IMR-90 (cell line): Measurements from ENCODE around the gene ZSCAN10. TPM values are rescaled to one million over a fixed set of nuclear protein-coding genes. Genes with fewer than 3 reads are reported as not detected.

Source experiments
- ATAC-seq: fragments of 200-7000 bp; cut with Tn5 transposase; 2 replicates; pipeline ENCODE4 v1.9.1; 2020; ENCODE audit warnings: low read depth, mild to moderate bottlenecking, moderate library complexity
- BruUV-seq: library from RNA; stranded (reverse); fragments of 400-500 nt; replicated peaks from 2 replicates; lab custom pipeline; 2021; lab: Mats Ljungman, UMichigan
- CTCF ChIA-PET: fragments of 300-600 bp; formaldehyde crosslinking; extraction: SDS; loops from one replicate; lab custom pipeline; 2021; ENCODE audit warnings: antibody characterized with exemption; lab: Yijun Ruan, JAX
- POLR2A ChIA-PET: fragments of 300-600 bp; sonication (Branson Sonifier 250); formaldehyde crosslinking; loops from one replicate; lab custom pipeline; 2022; ENCODE audit warnings: antibody characterized with exemption; ENCODE audit not compliant: unreplicated experiment; lab: Charles Lee
- DNase-seq: peaks from one replicate; pipeline ENCODE4 v3.0.0; 2013
- H2AFZ ChIP-seq: replicated peaks from 2 replicates; pipeline ENCODE3; 2013; ENCODE audit warnings: low read length, mild to moderate bottlenecking; ENCODE audit not compliant: poor library complexity
- H2AK5ac ChIP-seq: 2 replicates; pipeline ENCODE4 v1.6.1; 2013; ENCODE audit warnings: low read depth, low read length, inconsistent platforms
- H2AK9ac ChIP-seq: replicated peaks from 2 replicates; pipeline ENCODE3; 2013; ENCODE audit warnings: mild to moderate bottlenecking, low read depth, low read length, moderate library complexity; ENCODE audit not compliant: poor library complexity
- H2BK120ac ChIP-seq: 2 replicates; pipeline ENCODE4 v1.6.1; 2013; ENCODE audit warnings: low read depth, low read length, inconsistent platforms
- H2BK15ac ChIP-seq: 3 replicates; pipeline ENCODE4 v1.6.1; 2013; ENCODE audit warnings: low read depth, low read length, inconsistent platforms
- H2BK20ac ChIP-seq: 2 replicates; pipeline ENCODE4 v1.6.1; 2013; ENCODE audit warnings: low read depth, mild to moderate bottlenecking, inconsistent platforms, low read length, moderate library complexity
- H2BK5ac ChIP-seq: 2 replicates; pipeline ENCODE4 v1.6.1; 2013; ENCODE audit warnings: mild to moderate bottlenecking, low read depth, low read length, inconsistent platforms; ENCODE audit not compliant: poor library complexity, severe bottlenecking
- H3K14ac ChIP-seq: replicated peaks from 2 replicates; pipeline ENCODE4 v1.6.1; 2013; ENCODE audit warnings: low read depth, low read length, inconsistent platforms
- H3K18ac ChIP-seq: 2 replicates; pipeline ENCODE4 v1.6.1; 2013; ENCODE audit warnings: low read depth, low read length, control low read depth
- H3K23ac ChIP-seq: 2 replicates; pipeline ENCODE4 v1.6.1; 2013; ENCODE audit warnings: low read depth, low read length, inconsistent platforms
- H3K27ac ChIP-seq: 2 replicates; pipeline ENCODE4 v1.5.1; 2013; ENCODE audit warnings: mild to moderate bottlenecking, control low read depth, low read length; ENCODE audit not compliant: insufficient read depth
- H3K27me3 ChIP-seq: 2 replicates; pipeline ENCODE4 v1.6.1; 2013; ENCODE audit warnings: low read length; ENCODE audit not compliant: control insufficient read depth, insufficient read depth
- H3K36me3 ChIP-seq: 2 replicates; pipeline ENCODE4 v1.6.1; 2013; ENCODE audit warnings: low read length, mixed read lengths; ENCODE audit not compliant: control insufficient read depth, insufficient read depth
- H3K4ac ChIP-seq: 2 replicates; pipeline ENCODE4 v1.6.1; 2013; ENCODE audit warnings: low read depth, low read length, inconsistent platforms
- H3K4me1 ChIP-seq: 2 replicates; pipeline ENCODE4 v1.6.1; 2013; ENCODE audit warnings: low read length, mixed read lengths; ENCODE audit not compliant: control insufficient read depth, insufficient read depth
- H3K4me2 ChIP-seq: 2 replicates; pipeline ENCODE4 v1.6.1; 2013; ENCODE audit warnings: low read depth, mild to moderate bottlenecking, control low read depth, low read length, moderate library complexity
- H3K4me3 ChIP-seq: 2 replicates; pipeline ENCODE4 v1.5.1; 2013; ENCODE audit warnings: low read depth, mild to moderate bottlenecking, control low read depth, low read length, moderate library complexity; ENCODE audit not compliant: insufficient read depth
- H3K56ac ChIP-seq: 2 replicates; pipeline ENCODE4 v1.6.1; 2013; ENCODE audit warnings: low read length, inconsistent platforms; ENCODE audit not compliant: insufficient read depth; ENCODE audit errors: extremely low read depth
- H3K79me1 ChIP-seq, 2 experiments: 2 replicates each; pipeline ENCODE4 v1.6.1; 2013; ENCODE audit warnings: low read length in 2 of 2, inconsistent platforms in 1 of 2, low read depth in 1 of 2
- H3K9ac ChIP-seq: 2 replicates; pipeline ENCODE4 v1.6.1; 2013; ENCODE audit warnings: low read depth, low read length, control low read depth
- H3K9me1 ChIP-seq: 2 replicates; pipeline ENCODE4 v1.6.1; 2013; ENCODE audit warnings: low read length, inconsistent platforms; ENCODE audit not compliant: insufficient read depth
- H3K9me3 ChIP-seq: 2 replicates; pipeline ENCODE4 v1.6.1; 2013; ENCODE audit warnings: low read length; ENCODE audit not compliant: control insufficient read depth, insufficient read depth
- H4K20me1 ChIP-seq: 2 replicates; pipeline ENCODE4 v1.6.1; 2013; ENCODE audit warnings: low read length, inconsistent platforms; ENCODE audit not compliant: insufficient read depth
- H4K5ac ChIP-seq: 2 replicates; pipeline ENCODE4 v1.6.1; 2013; ENCODE audit warnings: mild to moderate bottlenecking, low read depth, low read length, control low read depth
- H4K8ac ChIP-seq, 2 experiments: 2 replicates each; pipeline ENCODE4 v1.6.1; 2013; ENCODE audit warnings: low read depth in 2 of 2, low read length in 2 of 2, control low read depth in 1 of 2, inconsistent platforms in 1 of 2
- H4K91ac ChIP-seq: 2 replicates; pipeline ENCODE4 v1.6.1; 2013; ENCODE audit warnings: low read depth, low read length, inconsistent platforms; ENCODE audit not compliant: insufficient read depth
- BHLHE40 ChIP-seq: fragments of 150-350 bp; IDR thresholded peaks from 2 replicates; pipeline ENCODE4 v1.6.1; 2016; ENCODE audit warnings: mild to moderate bottlenecking, low read depth, low read length
- CEBPB ChIP-seq: IDR thresholded peaks from 2 replicates; pipeline ENCODE4 v1.6.1; 2012; ENCODE audit warnings: low read depth, low read length, improper control_type of control experiment
- CHD1 ChIP-seq: IDR thresholded peaks from 2 replicates; pipeline ENCODE4 v1.6.1; 2012; ENCODE audit warnings: low read depth, low read length, improper control_type of control experiment
- CTCF ChIP-seq: conservative IDR thresholded peaks from 2 replicates; pipeline ENCODE4 v1.5.1; 2012; ENCODE audit warnings: mild to moderate bottlenecking, low read depth, low read length, improper control_type of control experiment
- ELK1 ChIP-seq: fragments of 150-350 bp; IDR thresholded peaks from 2 replicates; pipeline ENCODE4 v1.6.1; 2016; ENCODE audit warnings: low read depth, mild to moderate bottlenecking, low read length, moderate library complexity, borderline replicate concordance
- FOS ChIP-seq: fragments of 150-350 bp; IDR thresholded peaks from 2 replicates; pipeline ENCODE4 v1.6.1; 2016; ENCODE audit warnings: low read depth, low read length
- MAFK ChIP-seq: IDR thresholded peaks from 2 replicates; pipeline ENCODE4 v1.6.1; 2012; ENCODE audit warnings: low read depth, low read length, improper control_type of control experiment
- MAZ ChIP-seq: IDR thresholded peaks from 2 replicates; pipeline ENCODE4 v1.6.1; 2012; ENCODE audit warnings: low read depth, mild to moderate bottlenecking, low read length, improper control_type of control experiment, moderate library complexity, borderline replicate concordance
- MXI1 ChIP-seq: IDR thresholded peaks from 2 replicates; pipeline ENCODE4 v1.6.1; 2012; ENCODE audit warnings: low read depth, mild to moderate bottlenecking, low read length, moderate library complexity, borderline replicate concordance
- NFE2L2 ChIP-seq: fragments of 150-350 bp; IDR thresholded peaks from 2 replicates; pipeline ENCODE4 v1.6.1; 2016; ENCODE audit warnings: low read depth, mild to moderate bottlenecking, low read length
- POLR2A ChIP-seq: IDR thresholded peaks from 2 replicates; pipeline ENCODE4 v1.6.1; 2012; ENCODE audit warnings: mild to moderate bottlenecking, low read depth, low read length
- RAD21 ChIP-seq: IDR thresholded peaks from 2 replicates; pipeline ENCODE4 v1.6.1; 2012; ENCODE audit warnings: low read length, improper control_type of control experiment
- RCOR1 ChIP-seq: IDR thresholded peaks from 2 replicates; pipeline ENCODE4 v1.6.1; 2012; ENCODE audit warnings: mild to moderate bottlenecking, low read length, improper control_type of control experiment; ENCODE audit not compliant: insufficient replicate concordance
- RFX5 ChIP-seq: IDR thresholded peaks from 2 replicates; pipeline ENCODE4 v1.8.0; 2012; ENCODE audit warnings: low read depth, mild to moderate bottlenecking, low read length, moderate library complexity
- SMC3 ChIP-seq: fragments of 150-350 bp; IDR thresholded peaks from 2 replicates; pipeline ENCODE4 v1.6.1; 2016; ENCODE audit warnings: low read depth, mild to moderate bottlenecking, antibody characterized with exemption, low read length, moderate library complexity
- WGBS, 2 experiments: methylation state at CpG; one replicate each; pipeline versions ENCODE4 v1.1.5 to v1.1.7; 2013; ENCODE audit warnings: missing lambda C conversion rate in 2 of 2; ENCODE audit not compliant: insufficient read length in 1 of 2; ENCODE audit errors: extremely low coverage in 2 of 2; 5-methylcytosine and 5-hydroxymethylcytosine counted together
- dilution Hi-C: fragments of 300-500 bp; cut with HindIII; formaldehyde crosslinking; loops from one replicate; pipeline ENCODE4 v1.14.3; 2018; ENCODE audit warnings: low sequenced_read_pairs; ENCODE audit not compliant: unreplicated experiment
- in situ Hi-C: fragments of 300-500 bp; cut with MboI; formaldehyde crosslinking; loops from 3 replicates; pipeline ENCODE4 v1.14.3; 2019; ENCODE audit warnings: low sequenced_read_pairs, inconsistent platforms, mixed read lengths
- intact Hi-C: fragments of 100-400 bp; cut with micrococcal nuclease; formaldehyde crosslinking; loops from 2 replicates; pipeline ENCODE4 v1.10.0; 2022
- polyA plus RNA-seq, 3 experiments: library from polyadenylated mRNA; depleted of rRNA; stranded (reverse); fragments of >200 nt; gene quantifications; 2 replicates each; pipeline ENCODE4 v1.2.3, GENCODE V29; 2012; ENCODE audit warnings: low replicate concordance in 1 of 3
- total RNA-seq: library from RNA; depleted of rRNA; stranded (reverse); fragments of >200 nt; gene quantifications from 2 replicates; pipeline ENCODE4 v1.2.3, GENCODE V29; 2012
- TF ChIP-seq, protein P1 (sequence below): fragments of 150-350 bp; IDR thresholded peaks from 2 replicates; pipeline ENCODE4 v1.6.1; 2017; ENCODE audit warnings: mild to moderate bottlenecking, antibody characterized with exemption, low read length, low read depth

Gene ZSCAN10
- total and polyA plus RNA-seq, 2 of the 4 experiments (the other 2 are of a cell fraction), result not detected

- 91% methylated on average over 10 of the region's 17 CpGs; no CpG with 5 or more reads in 1 of the 2 experiments for WGBS, 2 experiments
- no peaks in the 10 kb centered on the region for H3K9me3 ChIP-seq
- H3K4me2 ChIP-seq, result no peak overlapping the region
- H3K18ac ChIP-seq, result no peak overlapping the region
- H2BK15ac ChIP-seq, result no peak overlapping the region
- peaks cover 43% of the 10 kb centered on the region for H3K27me3 ChIP-seq
- H3K79me1 ChIP-seq, result no peaks in the 10 kb centered on the region
- no peak overlapping the region for H2BK120ac ChIP-seq
- ChIA-PET POLR2A (no interaction called here), CTCF (no interaction called here)
- H2BK20ac ChIP-seq, result no peak overlapping the region
- no peak overlapping the region for H3K4ac ChIP-seq
- ATAC-seq (no peak), DNase-seq (no peak)
- no peak overlapping the region for H4K8ac ChIP-seq
- H3K36me3 ChIP-seq, result no peaks in the 10 kb centered on the region
- dilution Hi-C loops (no loop called here), intact Hi-C loops (no loop called here), in situ Hi-C loops (no loop called here)
- H2BK5ac ChIP-seq, result no peak overlapping the region
- H2AK9ac ChIP-seq, result no peak overlapping the region
- no peak overlapping the region for H4K5ac ChIP-seq
- H3K9me1 ChIP-seq, result no peaks in the 10 kb centered on the region
- TF ChIP-seq ELK1, result no peak
- TF ChIP-seq CEBPB, result no peak
- no peak for TF ChIP-seq FOS
- TF ChIP-seq RFX5, result no peak
- no peak for TF ChIP-seq BHLHE40
- no peak for TF ChIP-seq NFE2L2
- TF ChIP-seq, protein P1, sequence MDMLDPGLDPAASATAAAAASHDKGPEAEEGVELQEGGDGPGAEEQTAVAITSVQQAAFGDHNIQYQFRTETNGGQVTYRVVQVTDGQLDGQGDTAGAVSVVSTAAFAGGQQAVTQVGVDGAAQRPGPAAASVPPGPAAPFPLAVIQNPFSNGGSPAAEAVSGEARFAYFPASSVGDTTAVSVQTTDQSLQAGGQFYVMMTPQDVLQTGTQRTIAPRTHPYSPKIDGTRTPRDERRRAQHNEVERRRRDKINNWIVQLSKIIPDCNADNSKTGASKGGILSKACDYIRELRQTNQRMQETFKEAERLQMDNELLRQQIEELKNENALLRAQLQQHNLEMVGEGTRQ, result no peak
- no peak for TF ChIP-seq CTCF
- no peak for TF ChIP-seq POLR2A
- TF ChIP-seq RCOR1, result no peak
- TF ChIP-seq CHD1, result no peak
- TF ChIP-seq MAZ, result no peak
- no peak for TF ChIP-seq SMC3
- no peak for TF ChIP-seq RAD21
- no peak for TF ChIP-seq MXI1
- TF ChIP-seq MAFK, result no peak
- H3K9ac ChIP-seq, result no peak overlapping the region
- no peak overlapping the region for H2AK5ac ChIP-seq
- H2AFZ ChIP-seq, result no peak overlapping the region
- no peak overlapping the region for H3K23ac ChIP-seq
- no peak overlapping the region for H3K14ac ChIP-seq
- no TSS peak for BruUV-seq
- H3K4me3 ChIP-seq, result no peak overlapping the region
- H3K4me1 ChIP-seq, result no peaks in the 10 kb centered on the region
- H3K27ac ChIP-seq, result no peak overlapping the region
- no peaks in the 10 kb centered on the region for H4K20me1 ChIP-seq
- no peak overlapping the region for H3K56ac ChIP-seq
- H4K91ac ChIP-seq, result no peak overlapping the region
Observed at GRCh38 chr16:3080024-3080423, 19.1 kb downstream of the ZSCAN10 start.
